ENCODE data around the gene SLCO6A1.

Gene SLCO6A1

DNA sequence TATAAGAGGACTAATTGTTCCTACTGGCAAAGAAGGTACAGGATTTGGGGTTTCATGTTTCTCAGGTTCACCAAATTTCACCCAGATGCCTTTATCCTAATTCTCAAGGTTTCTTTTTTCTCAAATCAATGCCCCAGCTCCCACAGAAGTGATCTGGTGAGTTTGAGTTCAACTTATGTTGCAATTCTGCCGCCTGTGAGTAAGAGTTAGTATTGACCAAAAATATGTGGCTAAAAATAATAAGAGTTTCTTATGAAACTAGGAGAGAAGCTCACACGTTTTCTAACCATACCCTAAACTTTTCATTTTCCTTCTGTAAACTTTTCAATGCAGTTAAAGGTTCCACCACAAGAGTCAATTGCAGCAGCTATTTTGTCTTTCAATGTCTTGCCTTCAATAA, 15.1 kb downstream of the SLCO6A1 start:
- Histone ChIP-seq H3K27ac (no peak overlapping the region), H3K4me1 (no peaks in the 10 kb centered on the region), H3K79me2 (no peaks in the 10 kb centered on the region), H3K27me3 (ENCODE audit: control insufficient read depth, insufficient read depth, low read length) (no peaks in the 10 kb centered on the region), H3K4me3 (ENCODE audit: low read depth, low read length) (no peak overlapping the region), H3K9me3 (ENCODE audit: control insufficient read depth, low read length) (no peaks in the 10 kb centered on the region), H3K36me3 (ENCODE audit: control insufficient read depth, insufficient read depth, low read length) (no peaks in the 10 kb centered on the region), H3K9ac (no peak overlapping the region), H2AFZ (no peak overlapping the region), H3K4me2 (ENCODE audit: low read length) (no peak overlapping the region)
- TF ChIP-seq, protein P1, sequence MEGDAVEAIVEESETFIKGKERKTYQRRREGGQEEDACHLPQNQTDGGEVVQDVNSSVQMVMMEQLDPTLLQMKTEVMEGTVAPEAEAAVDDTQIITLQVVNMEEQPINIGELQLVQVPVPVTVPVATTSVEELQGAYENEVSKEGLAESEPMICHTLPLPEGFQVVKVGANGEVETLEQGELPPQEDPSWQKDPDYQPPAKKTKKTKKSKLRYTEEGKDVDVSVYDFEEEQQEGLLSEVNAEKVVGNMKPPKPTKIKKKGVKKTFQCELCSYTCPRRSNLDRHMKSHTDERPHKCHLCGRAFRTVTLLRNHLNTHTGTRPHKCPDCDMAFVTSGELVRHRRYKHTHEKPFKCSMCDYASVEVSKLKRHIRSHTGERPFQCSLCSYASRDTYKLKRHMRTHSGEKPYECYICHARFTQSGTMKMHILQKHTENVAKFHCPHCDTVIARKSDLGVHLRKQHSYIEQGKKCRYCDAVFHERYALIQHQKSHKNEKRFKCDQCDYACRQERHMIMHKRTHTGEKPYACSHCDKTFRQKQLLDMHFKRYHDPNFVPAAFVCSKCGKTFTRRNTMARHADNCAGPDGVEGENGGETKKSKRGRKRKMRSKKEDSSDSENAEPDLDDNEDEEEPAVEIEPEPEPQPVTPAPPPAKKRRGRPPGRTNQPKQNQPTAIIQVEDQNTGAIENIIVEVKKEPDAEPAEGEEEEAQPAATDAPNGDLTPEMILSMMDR (IDR thresholded peaks at IDR 0.05), result no peak

DNA sequence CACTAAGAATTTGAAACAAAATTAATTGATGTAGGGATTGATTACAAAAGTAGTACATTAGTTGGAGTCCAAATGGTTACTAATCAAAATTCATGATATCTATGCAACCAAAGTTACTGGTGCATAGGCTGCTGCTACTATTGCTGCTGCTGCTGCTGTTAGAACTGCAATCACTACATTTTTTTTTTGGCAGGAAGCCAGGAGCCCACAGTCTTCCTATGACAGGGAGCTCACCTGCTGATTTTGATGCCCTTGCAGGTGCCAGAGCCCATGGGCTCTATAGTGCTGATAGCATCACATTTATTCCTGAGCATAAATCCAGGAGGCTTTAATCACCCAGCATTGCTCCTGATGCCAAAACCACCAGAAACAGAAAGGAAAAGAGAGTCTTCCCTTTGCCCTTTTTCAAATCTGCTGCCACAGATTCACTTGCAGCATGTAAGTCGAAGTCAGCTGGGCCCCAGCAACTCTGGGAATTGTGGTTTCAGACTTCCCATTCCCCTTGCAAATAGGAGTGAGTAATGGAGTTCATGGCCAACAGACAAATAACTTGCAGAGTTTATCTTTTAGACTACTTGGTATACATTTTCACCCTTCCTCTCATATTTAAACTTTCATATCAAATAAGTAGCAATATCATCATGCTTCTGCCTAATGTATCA, 17.6 kb downstream of the SLCO6A1 start:
- no peak overlapping the region for H3K4me2 ChIP-seq (ENCODE audit: low read length)
- no peak overlapping the region for H2AFZ ChIP-seq
- no peak overlapping the region for H3K27ac ChIP-seq
- no peak overlapping the region for H3K4me3 ChIP-seq (ENCODE audit: low read depth, low read length)
- H3K9ac ChIP-seq, result no peak overlapping the region
- no peaks in the 10 kb centered on the region for H3K79me2 ChIP-seq
- H3K9me3 ChIP-seq (ENCODE audit: control insufficient read depth, low read length), result no peaks in the 10 kb centered on the region
- H3K4me1 ChIP-seq, result no peaks in the 10 kb centered on the region
- no peaks in the 10 kb centered on the region for H3K27me3 ChIP-seq (ENCODE audit: control insufficient read depth, insufficient read depth, low read length)
- TF ChIP-seq, protein P1 (IDR thresholded peaks at IDR 0.05), result no peak
- H3K36me3 ChIP-seq (ENCODE audit: control insufficient read depth, insufficient read depth, low read length), result no peaks in the 10 kb centered on the region

DNA sequence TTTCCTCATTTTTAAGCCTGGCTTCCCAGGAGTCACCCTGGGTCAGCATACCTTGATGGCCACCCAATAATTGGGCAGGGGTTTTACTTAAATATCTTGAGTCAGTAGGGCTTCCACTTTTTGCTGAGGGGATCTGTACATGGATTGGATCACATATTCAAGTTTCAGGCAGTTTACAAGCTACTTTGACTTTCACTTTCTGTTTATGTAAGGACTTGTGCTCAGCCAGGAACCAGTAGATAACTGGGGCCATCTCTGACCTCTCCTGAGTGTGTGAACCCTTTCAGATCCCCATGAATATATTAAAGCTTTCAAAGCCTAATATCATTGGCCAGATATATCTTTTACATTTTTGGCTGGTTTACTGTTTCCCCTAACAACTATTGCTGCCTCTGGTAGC, 45.1 kb downstream of the SLCO6A1 start:
- Histone ChIP-seq H3K27me3 (ENCODE audit: control insufficient read depth, insufficient read depth, low read length) (no peaks in the 10 kb centered on the region), H3K79me2 (no peaks in the 10 kb centered on the region), H3K4me3 (ENCODE audit: low read depth, low read length) (no peak overlapping the region), H3K4me2 (ENCODE audit: low read length) (no peak overlapping the region), H3K4me1 (no peaks in the 10 kb centered on the region), H3K9me3 (ENCODE audit: control insufficient read depth, low read length) (no peaks in the 10 kb centered on the region), H2AFZ (no peak overlapping the region), H3K27ac (no peak overlapping the region), H3K9ac (no peak overlapping the region), H3K36me3 (ENCODE audit: control insufficient read depth, insufficient read depth, low read length) (no peaks in the 10 kb centered on the region)
- TF ChIP-seq, protein P1 (IDR thresholded peaks at IDR 0.05), result no peak

DNA sequence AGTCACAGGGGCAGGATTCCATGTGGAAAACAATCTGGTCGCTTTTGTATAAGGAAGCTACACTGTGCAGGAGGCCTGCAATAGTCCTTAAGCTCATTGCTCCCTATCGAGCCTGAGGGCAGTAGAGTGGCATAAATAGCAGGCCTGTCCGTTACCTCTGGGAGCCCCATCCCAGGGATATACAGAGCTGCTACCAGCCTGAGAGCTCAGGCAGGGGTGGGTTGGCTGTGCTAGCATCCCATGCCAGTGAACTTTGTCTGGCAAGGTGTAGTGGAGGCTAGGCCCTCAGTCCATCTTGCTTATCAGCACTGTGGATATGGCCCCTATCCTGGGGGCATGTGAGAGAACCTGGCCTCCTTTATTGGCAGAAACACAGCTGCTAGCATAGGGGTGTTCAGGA, 47.7 kb downstream of the SLCO6A1 start:
- Histone ChIP-seq H2AFZ (no peak overlapping the region), H3K27ac (no peak overlapping the region), H3K9me3 (ENCODE audit: control insufficient read depth, low read length) (no peaks in the 10 kb centered on the region), H3K36me3 (ENCODE audit: control insufficient read depth, insufficient read depth, low read length) (no peaks in the 10 kb centered on the region), H3K79me2 (no peaks in the 10 kb centered on the region), H3K27me3 (ENCODE audit: control insufficient read depth, insufficient read depth, low read length) (no peaks in the 10 kb centered on the region), H3K9ac (no peak overlapping the region), H3K4me2 (ENCODE audit: low read length) (no peak overlapping the region), H3K4me1 (no peaks in the 10 kb centered on the region), H3K4me3 (ENCODE audit: low read depth, low read length) (no peak overlapping the region)
- TF ChIP-seq, protein P1 (IDR thresholded peaks at IDR 0.05), result no peak

DNA sequence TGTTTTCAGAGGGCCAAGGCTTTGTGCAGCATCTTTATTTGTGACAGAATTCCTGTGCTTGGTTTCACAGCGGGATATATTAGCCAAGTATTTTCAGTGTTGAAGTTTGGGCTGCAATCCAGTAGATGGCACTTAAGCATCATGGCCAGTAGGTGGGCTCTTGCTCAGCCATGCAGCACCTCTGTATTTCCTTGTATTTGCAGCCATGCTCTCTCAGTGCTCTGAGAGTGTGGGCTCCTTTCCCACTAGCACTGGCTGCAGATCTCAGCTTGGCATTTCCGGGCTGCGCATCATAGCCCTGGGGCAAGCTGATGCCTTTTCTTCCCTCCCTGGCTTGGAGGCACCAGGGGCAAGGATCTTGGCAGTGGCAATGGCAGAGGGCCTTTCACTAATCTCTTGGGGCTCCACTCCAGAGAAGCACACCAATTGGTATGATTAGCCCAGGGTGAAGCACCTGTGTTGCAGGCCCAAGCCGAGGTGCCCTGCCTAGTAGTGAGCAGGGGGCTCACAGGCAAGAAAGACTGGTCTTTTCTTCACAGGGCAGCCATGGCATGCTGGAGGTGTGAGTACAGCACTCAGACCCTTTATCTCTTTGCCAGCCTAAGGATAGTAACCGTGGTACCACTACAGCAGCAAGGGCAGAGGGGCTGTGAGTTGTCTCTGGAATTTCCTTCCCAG, 48.3 kb downstream of the SLCO6A1 start:
- Histone ChIP-seq H3K36me3 (ENCODE audit: control insufficient read depth, insufficient read depth, low read length) (no peaks in the 10 kb centered on the region), H3K27me3 (ENCODE audit: control insufficient read depth, insufficient read depth, low read length) (no peaks in the 10 kb centered on the region), H3K79me2 (no peaks in the 10 kb centered on the region), H3K9me3 (ENCODE audit: control insufficient read depth, low read length) (no peaks in the 10 kb centered on the region), H2AFZ (no peak overlapping the region), H3K9ac (no peak overlapping the region), H3K27ac (no peak overlapping the region), H3K4me1 (no peaks in the 10 kb centered on the region), H3K4me3 (ENCODE audit: low read depth, low read length) (no peak overlapping the region), H3K4me2 (ENCODE audit: low read length) (no peak overlapping the region)
- TF ChIP-seq, protein P1 (IDR thresholded peaks at IDR 0.05), result no peak

Data from parathyroid adenoma (tissue), 2 donors.